Stimulated activated CD8-positive, alpha-beta memory T cell treated with anti-CD3 and anti-CD28 coated beads, Interleukin-12 subunit alpha, Interleukin-12 subunit beta, amount 100 ng/mL, for 24 hours (primary cell): ENCODE data around the gene ACAP2.
"Not testable (repeated sequence)": the region's sequence is repeated elsewhere in the genome, so short reads cannot be mapped to it uniquely, and the experiment has no call there.

Experiments
- DNase-seq: peaks from one replicate; pipeline ENCODE4 v3.0.0-alpha.2; 2020; ENCODE audit errors: extremely low read depth

The ACAP2 gene, protein sequence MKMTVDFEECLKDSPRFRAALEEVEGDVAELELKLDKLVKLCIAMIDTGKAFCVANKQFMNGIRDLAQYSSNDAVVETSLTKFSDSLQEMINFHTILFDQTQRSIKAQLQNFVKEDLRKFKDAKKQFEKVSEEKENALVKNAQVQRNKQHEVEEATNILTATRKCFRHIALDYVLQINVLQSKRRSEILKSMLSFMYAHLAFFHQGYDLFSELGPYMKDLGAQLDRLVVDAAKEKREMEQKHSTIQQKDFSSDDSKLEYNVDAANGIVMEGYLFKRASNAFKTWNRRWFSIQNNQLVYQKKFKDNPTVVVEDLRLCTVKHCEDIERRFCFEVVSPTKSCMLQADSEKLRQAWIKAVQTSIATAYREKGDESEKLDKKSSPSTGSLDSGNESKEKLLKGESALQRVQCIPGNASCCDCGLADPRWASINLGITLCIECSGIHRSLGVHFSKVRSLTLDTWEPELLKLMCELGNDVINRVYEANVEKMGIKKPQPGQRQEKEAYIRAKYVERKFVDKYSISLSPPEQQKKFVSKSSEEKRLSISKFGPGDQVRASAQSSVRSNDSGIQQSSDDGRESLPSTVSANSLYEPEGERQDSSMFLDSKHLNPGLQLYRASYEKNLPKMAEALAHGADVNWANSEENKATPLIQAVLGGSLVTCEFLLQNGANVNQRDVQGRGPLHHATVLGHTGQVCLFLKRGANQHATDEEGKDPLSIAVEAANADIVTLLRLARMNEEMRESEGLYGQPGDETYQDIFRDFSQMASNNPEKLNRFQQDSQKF

DNA sequence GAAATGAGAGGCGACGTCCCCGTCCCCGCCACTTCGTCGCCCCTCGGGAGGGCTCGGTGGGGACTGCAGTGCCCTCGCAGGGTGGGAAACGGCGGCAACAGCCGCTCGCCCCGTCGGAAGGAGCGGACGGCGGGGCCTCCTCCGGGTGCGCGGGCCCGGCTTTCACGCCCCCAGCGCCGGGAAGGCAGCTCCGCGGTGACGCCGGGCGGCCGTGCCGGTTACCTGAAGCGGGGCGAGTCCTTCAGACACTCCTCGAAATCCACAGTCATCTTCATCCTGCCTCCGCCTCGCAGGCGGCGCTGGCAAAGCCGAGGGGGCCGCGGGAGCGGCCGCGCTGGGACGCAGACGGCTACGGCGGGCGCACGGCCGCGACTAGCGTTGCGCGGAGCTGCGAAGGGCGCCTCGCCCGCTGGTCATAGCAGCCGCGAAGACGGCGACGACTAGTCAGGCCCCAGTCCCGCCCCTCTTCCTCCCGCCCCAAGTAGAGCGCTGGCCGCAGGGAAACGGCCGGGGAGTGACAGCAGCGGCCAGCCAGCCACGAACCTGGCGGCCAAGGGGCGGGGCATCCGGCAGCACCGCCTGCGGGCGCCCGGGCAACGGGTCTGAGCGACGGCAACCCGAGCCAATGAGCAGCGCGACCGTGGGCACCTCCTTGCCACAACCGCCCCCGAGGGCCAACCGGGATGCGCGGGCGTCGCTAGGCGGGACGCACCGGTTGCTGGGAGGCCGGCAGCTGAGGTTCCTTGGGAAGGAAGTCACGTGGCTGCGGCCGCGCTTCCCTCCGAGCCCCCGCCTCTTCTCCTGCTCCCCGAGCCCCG, at the start of gene ACAP2:
ACAP2 (minus strand) TSS at position 448 of the 818 bp plus-strand sequence; CDS start at position 275, 173 bp downstream.
- DNase-seq, result peak; percentile 97

DNA sequence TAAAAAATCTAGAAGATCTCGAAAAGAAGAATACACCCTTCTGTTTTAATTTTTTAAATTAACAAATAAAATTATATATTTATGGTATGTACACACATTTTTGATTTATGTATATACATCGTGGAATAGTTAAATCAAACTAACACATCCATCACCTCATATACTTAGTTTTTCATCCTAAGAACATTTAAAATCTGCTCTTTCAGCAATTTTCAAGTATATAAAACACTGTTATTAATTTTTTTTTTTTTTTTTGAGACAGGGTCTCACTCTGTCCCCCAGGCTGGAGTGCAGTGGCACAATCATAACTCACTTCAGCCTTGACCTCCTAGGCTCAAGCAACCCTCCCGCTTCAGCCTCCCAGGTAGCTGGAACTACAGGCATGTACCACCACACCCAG, 32.8 kb upstream of the ACAP2 start:
- DNase-seq, result no peak

DNA sequence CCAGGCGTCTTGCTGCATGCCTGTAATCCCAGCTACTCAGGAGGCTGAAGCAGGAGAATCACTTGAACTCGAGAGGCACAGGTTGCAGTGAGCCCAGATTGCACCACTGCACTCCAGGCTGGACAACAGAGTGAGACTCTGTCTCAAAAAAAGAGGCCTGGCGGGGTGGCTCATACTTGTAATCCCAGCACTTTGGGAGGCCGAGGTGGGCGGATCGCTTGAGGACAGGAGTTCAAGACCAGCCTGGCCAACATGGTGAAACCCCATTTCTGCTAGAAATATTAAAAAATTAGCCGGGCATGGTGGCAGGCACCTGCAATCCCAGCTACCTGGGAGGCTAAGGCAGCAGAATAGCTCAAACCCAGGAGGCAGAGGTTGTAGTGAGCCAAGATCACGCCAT, 32.3 kb upstream of the ACAP2 start:
- not testable (repeated sequence) for DNase-seq

DNA sequence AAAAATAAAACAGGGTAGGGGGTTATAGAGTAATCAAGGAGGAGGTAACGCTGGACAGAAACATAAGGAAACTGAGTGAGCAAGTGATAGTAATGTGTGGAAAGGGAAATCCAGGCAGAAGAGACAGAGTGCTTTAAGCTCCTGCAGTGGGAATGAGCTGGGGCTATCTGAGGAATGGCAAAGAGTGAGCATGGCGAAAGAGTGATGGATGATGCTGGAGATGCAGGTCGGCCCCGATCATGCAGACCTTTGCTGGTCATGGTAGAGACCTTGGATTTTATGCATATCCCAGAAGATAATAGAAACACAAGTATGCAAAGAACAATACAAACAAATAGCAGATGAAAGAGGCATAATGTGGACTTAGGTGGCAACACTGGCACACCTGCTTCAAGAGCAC, 26.0 kb upstream of the ACAP2 start:
- no peak for DNase-seq

GRCh38 chr3:195468391-195468776, 25.6 kb upstream of the ACAP2 start:
- DNase-seq, result no peak

DNA sequence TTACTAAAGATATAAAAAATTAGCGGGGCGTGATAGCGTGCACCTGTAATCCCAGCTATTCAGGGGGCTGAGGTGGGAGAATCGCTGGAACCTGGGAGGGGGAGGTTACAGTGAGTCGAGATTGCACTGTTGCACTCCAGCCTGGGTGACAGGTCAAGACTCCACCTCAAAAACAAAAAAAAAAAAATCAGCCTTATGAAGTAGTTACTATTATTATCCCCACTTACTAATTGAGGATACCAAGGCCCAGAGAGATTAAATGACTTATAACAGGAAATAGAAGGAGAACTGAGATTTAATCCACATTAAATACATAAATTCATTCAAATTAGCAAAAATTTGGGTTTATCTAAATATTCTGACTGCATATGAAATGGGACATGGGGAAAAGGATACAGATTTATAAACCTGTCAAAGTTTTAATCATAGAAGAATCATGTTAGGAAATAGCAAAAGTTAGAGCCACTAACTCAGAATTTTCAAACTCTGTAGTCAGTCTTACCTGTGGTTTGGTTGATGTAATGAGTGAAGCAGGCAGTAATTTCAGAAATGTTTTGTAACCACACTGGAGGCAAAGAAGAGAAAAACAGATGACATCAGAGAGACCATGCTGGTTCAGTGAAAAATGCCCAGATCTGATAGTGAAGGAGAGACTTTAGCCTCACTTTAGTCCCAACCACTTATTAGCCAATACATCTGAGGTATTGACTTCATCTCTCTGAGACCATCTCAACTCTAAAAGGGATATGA, 25.0 kb upstream of the ACAP2 start:
- DNase-seq, result no peak

DNA sequence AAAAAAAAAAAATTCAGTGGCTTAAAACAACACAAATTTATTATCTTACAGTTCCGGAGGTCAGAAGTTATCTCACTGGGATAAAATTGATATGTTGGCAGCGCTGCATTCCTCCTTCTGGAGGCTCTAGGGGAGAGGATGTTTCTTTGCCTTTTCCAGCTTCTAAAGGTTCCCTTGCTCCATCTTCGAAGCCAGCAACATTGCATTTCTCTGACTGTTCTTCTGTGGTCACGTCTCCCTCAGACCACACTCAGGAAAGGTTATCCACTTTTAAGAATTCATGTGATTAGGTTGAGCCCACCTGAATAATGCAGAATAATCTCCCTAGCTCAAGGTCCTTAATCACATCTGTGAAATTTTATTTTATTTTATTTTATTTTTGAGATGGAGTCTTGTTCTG, 23.4 kb upstream of the ACAP2 start:
- no peak for DNase-seq

DNA sequence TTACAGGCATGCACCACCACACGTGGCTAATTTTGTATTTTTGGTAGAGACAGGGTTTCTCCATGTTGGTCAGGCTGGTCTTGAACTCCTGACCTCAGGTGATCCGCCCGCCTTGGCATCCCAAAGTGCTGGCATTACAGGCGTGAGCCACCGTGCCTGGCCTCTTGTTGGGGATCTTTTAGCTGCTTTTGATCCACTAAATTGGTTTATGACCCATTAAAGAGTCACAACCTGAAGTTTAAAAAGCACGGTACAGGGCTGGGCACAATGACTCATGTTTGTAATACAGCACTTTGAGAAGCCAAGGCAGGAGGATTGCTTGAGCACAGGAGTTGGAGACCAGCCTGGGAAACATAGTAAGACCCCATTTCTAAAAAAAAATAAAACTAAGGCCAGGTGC, 20.1 kb upstream of the ACAP2 start:
- DNase-seq, result not testable (repeated sequence)

- no peak for DNase-seq
Observed at GRCh38 chr3:195462308-195462610, 19.4 kb upstream of the ACAP2 start.

DNA sequence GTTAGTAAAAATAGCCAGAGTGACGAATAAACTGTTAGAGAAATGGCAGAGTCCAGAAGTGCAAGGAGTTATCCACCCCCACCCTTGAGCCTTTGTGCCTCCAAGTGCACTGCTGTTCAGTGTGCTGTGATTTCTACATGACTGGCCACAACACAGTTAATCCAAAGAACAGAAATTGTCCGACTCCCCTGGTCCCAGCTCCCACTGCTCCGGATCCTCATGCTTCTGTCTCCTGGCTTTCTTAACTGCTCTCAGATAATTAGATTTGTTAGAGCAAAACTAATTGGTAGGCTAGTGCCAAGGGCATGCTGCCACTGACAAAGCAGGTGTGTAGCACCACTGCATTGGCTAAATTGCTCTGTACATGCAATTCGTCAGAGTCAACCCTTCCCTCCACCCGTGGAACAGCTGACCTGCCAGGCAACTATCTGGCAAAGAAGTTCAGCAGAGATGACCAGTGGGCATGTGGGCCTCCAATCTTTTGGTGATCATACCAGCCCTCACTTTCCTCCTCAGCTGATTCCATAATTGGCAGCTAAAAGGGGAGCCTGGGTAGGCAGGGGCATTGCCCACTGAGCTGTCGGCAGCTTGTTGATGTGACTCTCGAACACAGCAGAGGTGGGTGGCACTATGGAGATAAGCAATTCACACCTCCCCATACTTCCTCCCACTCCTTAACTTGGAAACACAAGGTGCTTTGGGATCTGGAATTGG, 18.9 kb upstream of the ACAP2 start:
- no peak for DNase-seq

GRCh38 chr3:195460091-195460713, 17.4 kb upstream of the ACAP2 start:
- no peak for DNase-seq

- no peak for DNase-seq
Observed at GRCh38 chr3:195458316-195458717, 15.5 kb upstream of the ACAP2 start.

GRCh38 chr3:195455789-195456188, 13.0 kb upstream of the ACAP2 start:
- no peak for DNase-seq

DNA sequence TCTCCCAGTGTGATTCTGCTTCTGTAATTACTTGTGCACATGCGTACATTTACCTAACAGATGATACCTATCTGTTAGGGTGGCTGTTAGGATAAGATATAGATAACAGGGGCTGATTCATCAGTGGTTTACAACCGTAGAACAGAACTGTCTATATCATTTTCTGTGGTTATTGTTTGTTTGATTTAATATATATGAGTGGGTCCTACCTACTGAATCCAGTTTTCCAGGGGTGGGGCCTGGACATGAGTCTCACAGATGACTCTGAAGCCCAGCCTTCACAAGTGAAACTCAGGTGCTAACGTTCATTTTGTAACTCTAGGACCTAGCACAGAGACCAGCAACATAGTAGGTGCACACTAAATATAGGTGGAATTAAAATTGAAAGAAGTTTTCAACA, 10.4 kb upstream of the ACAP2 start:
- no peak for DNase-seq

- DNase-seq, result no peak
Observed at GRCh38 chr3:195451373-195452015, 8.7 kb upstream of the ACAP2 start.

- no peak for DNase-seq
Observed at GRCh38 chr3:195450731-195451229, 8.0 kb upstream of the ACAP2 start.

DNA sequence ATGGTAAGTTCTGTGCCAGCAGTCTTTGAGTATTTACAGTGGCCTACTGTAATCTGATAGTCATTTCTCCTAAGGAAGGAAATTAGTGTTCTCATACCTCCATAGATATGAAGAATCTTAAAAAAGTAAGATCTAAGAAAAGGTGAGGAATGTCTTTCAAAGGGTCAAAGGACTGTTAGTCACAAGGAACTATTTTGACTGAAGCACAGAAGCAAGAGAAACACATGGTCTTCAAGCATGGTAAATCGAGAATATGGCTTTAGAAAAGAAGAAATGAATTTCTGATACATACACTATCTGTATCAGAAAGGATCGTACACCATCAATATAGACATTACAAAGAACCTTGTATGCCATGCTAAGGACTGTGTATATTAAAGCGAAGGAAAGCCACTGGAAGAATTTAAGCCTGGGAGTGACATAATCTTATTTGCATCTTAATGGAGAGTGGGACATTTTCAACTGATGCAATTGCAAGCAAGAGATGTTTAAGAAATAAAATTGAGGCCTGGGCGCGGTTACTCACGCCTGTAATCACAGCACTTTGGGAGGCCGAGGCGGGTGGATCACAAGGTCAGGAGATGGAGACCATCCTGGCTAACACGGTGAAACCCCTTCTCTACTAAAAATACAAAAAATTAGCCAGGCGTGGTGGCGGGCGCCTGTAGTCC, 5.5 kb upstream of the ACAP2 start:
- no peak for DNase-seq

GRCh38 chr3:195447201-195447600, 4.4 kb upstream of the ACAP2 start:
- DNase-seq, result no peak

GRCh38 chr3:195446359-195446758, 3.5 kb upstream of the ACAP2 start:
- no peak for DNase-seq
